C4-2B (cell line): ENCODE measurements around the gene SENP3.

Experiments used
- H3K27ac ChIP-seq: fragments of 450-650 bp; 2 replicates; pipeline ENCODE4 v1.5.1; 2017
- CTCF ChIP-seq: fragments of 450-650 bp; conservative IDR thresholded peaks from 2 replicates; pipeline ENCODE4 v1.5.1; 2017; ENCODE audit warnings: mild to moderate bottlenecking
- ZFX ChIP-seq: fragments of 450-650 bp; IDR thresholded peaks from 2 replicates; pipeline ENCODE4 v1.6.1; 2017

Gene SENP3

GRCh38 chr17:7530023-7530900 lies 31.5 kb upstream of the SENP3 start:
- TF ChIP-seq ZFX (no peak), CTCF (no peak)
- H3K27ac ChIP-seq: no peak overlapping the region

- TF ChIP-seq ZFX: no peak
- TF ChIP-seq CTCF: no peak
- no peak overlapping the region for H3K27ac ChIP-seq
Measured at GRCh38 chr17:7538050-7538449, 23.7 kb upstream of the SENP3 start.

- no peak overlapping the region for H3K27ac ChIP-seq
- TF ChIP-seq CTCF: no peak
- no peak for TF ChIP-seq ZFX
Measured at GRCh38 chr17:7538891-7539545, 22.7 kb upstream of the SENP3 start.

- H3K27ac ChIP-seq: no peak overlapping the region
- no peak for TF ChIP-seq ZFX
- no peak for TF ChIP-seq CTCF
Measured at GRCh38 chr17:7541074-7541621, 20.6 kb upstream of the SENP3 start.

- TF ChIP-seq ZFX (no peak), CTCF (no peak)
- H3K27ac ChIP-seq: no peak overlapping the region
Measured at GRCh38 chr17:7544911-7545310, 16.8 kb upstream of the SENP3 start.

GRCh38 chr17:7548585-7549400 lies 12.9 kb upstream of the SENP3 start, which contains the start of gene TNFSF12:
Gene TNFSF12, plus strand, starts transcription at chr17:7549058. Its CDS starts 96 bp downstream, at chr17:7549154.
- H3K27ac ChIP-seq: no peak within 1 kb of the TSS
- no peak for TF ChIP-seq ZFX
- no peak for TF ChIP-seq CTCF
